GM19099 (cell line): ENCODE measurements around the gene BEND4.

ENCODE experiments used
- POLR2A ChIP-seq: IDR thresholded peaks from 3 replicates; pipeline ENCODE4 v1.6.1; 2011; ENCODE audit warnings: low read depth; ENCODE audit not compliant: insufficient read length; ENCODE audit errors: extremely low read depth

BEND4 gene

GRCh38 chr4:42152507-42153504 lies at the start of gene BEND4:
Gene BEND4, minus strand, starts transcription at chr4:42152655. Its CDS starts 512 bp downstream, at chr4:42152143.
- no peak for TF ChIP-seq POLR2A

- no peak for TF ChIP-seq POLR2A
Measured at GRCh38 chr4:42197341-42197740, 44.9 kb upstream of the BEND4 start.

GRCh38 chr4:42172921-42173320 lies 20.5 kb upstream of the BEND4 start:
- no peak for TF ChIP-seq POLR2A

GRCh38 chr4:42172128-42172790 lies 19.8 kb upstream of the BEND4 start:
- no peak for TF ChIP-seq POLR2A

- TF ChIP-seq POLR2A, result no peak
Measured at GRCh38 chr4:42167709-42168108, 15.3 kb upstream of the BEND4 start.

- TF ChIP-seq POLR2A, result no peak
Measured at GRCh38 chr4:42159271-42160001, 7.0 kb upstream of the BEND4 start.

- TF ChIP-seq POLR2A, result peak; percentile 55
Measured at GRCh38 chr4:42151568-42152506, 618 bp downstream of the BEND4 start.

GRCh38 chr4:42150653-42151567 lies 1.5 kb downstream of the BEND4 start:
- peak; percentile 33 for TF ChIP-seq POLR2A

- TF ChIP-seq POLR2A, result no peak
Measured at GRCh38 chr4:42149004-42149403, 3.5 kb downstream of the BEND4 start.

GRCh38 chr4:42148425-42148824 lies 4.0 kb downstream of the BEND4 start:
- no peak for TF ChIP-seq POLR2A

GRCh38 chr4:42144028-42144427 lies 8.4 kb downstream of the BEND4 start:
- TF ChIP-seq POLR2A, result no peak

GRCh38 chr4:42142591-42142990 lies 9.9 kb downstream of the BEND4 start:
- TF ChIP-seq POLR2A, result no peak

GRCh38 chr4:42136371-42136770 lies 16.1 kb downstream of the BEND4 start:
- TF ChIP-seq POLR2A, result no peak
